Astrocyte of the spinal cord (primary cell): ENCODE data around the gene UBXN10.

Experiments used
- DNase-seq: peaks from one replicate; pipeline ENCODE4 v3.0.0; 2011; ENCODE audit warnings: low read depth, low spot score
- H3K4me3 ChIP-seq: 2 replicates; pipeline ENCODE4 v1.5.1; 2011; ENCODE audit warnings: low read depth, mild to moderate bottlenecking, low read length, moderate library complexity
- in situ Hi-C: cut with HindIII; loops from 2 replicates; pipeline ENCODE4 v1.10.0; 2017; ENCODE audit warnings: low sequenced_read_pairs
- TF ChIP-seq, protein P1 (sequence below): IDR thresholded peaks from 2 replicates; pipeline ENCODE4 v1.5.1; 2012; ENCODE audit warnings: low read depth, mild to moderate bottlenecking, low read length, inconsistent platforms

UBXN10 gene

GRCh38 chr1:20183035-20183434, 2.9 kb upstream of the UBXN10 start:
- in situ Hi-C loops, result no loop called here
- DNase-seq, result no peak
- TF ChIP-seq, protein P1, sequence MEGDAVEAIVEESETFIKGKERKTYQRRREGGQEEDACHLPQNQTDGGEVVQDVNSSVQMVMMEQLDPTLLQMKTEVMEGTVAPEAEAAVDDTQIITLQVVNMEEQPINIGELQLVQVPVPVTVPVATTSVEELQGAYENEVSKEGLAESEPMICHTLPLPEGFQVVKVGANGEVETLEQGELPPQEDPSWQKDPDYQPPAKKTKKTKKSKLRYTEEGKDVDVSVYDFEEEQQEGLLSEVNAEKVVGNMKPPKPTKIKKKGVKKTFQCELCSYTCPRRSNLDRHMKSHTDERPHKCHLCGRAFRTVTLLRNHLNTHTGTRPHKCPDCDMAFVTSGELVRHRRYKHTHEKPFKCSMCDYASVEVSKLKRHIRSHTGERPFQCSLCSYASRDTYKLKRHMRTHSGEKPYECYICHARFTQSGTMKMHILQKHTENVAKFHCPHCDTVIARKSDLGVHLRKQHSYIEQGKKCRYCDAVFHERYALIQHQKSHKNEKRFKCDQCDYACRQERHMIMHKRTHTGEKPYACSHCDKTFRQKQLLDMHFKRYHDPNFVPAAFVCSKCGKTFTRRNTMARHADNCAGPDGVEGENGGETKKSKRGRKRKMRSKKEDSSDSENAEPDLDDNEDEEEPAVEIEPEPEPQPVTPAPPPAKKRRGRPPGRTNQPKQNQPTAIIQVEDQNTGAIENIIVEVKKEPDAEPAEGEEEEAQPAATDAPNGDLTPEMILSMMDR, result no peak
- H3K4me3 ChIP-seq, result no peak overlapping the region

DNA sequence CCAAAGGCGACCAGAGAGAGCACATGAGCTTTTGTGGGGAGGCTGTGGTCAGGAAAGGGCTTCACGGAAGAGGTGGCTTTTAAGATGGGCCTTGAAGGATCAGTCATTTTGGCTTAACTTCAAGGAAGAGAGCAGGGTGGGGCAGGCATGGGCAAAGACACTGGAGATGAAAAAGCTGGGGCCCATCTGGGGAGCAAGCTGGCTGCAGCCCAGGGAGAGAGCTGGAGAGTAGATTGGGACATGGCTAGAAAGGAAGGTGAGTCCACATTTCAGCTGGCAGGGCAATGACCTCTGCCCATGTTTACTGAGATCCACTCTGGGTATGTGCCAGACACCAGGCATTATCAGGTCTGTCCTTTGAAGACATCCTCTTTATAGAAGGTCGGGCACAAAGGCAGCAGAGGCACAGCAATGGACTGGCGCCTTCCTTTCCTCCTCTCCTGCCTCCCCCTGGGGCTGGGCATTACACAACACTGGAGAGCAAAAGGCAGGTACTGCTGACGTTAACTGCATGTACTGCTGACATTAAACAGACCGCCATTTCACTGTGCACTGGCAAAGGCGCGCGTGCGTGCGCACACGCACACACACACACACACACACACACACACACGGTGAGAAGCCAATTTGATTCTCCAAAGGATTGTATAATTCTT, 2.2 kb upstream of the UBXN10 start:
- in situ Hi-C loops, result no loop called here
- no peak for DNase-seq
- no peak overlapping the region for H3K4me3 ChIP-seq
- TF ChIP-seq, protein P1, result no peak

DNA sequence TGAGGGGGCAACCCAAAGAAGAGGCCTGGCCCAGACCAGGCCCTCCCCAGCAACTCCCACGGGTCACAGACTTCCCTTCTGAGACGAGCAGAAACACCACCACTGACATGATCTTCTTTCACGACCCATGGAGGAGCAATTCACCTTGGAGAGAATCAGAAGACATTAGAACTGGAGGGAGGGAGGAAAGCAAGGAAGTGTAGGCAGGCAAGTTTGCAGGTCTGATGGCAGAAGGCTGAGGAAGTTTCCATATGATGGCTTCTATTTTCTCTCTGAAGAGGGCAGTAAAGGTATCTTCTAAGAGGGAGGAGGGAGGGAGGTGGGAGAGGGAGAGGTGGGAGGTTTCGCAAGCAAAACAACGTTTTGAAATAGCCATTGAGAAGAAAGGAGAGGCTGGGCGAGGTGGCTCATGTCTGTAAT, 1.4 kb upstream of the UBXN10 start:
- in situ Hi-C loops, result no loop called here
- no peak overlapping the region for H3K4me3 ChIP-seq
- TF ChIP-seq, protein P1, result no peak
- DNase-seq, result no peak

DNA sequence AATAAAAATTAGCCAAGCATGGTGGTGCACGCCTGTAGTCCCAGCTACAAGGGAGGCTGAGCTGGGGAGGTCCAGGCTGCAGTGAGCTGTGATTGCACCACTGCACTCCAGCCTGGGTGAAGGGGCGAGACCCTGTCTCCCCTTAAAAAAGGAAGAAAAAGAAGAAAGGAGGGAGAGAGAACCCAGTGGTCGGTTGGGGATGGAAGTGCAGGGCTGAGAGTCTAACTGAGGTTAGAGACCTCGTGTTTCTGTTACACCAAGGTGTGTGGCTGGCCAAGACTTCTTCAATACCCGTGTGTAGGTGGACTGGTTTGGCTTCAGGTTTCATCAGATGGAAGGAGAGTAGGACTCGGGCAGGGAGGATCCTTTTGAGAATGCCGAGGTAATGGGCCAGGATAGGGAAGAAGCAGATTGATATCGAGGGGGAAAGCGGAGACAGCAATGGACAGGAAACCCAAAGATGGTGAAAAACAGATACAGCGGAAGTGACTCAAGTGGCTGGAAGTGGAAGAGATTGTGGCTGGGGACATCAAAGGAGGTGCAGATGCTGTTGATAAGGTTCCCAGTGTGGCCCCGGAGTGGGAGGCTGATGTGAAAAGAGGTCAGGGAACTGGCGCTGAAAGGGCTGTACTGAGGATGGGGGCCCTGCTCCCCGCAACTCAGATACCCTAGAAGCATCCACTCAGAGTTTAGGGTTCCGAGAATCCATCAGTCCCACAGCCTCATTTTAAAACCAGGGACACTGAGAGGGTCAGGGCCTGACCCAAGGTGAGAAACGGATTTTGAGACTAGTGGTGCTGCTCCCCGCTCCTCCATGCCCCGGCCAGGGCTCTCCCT, 681 bp upstream of the UBXN10 start:
- in situ Hi-C loops, result no loop called here
- DNase-seq, result no peak
- H3K4me3 ChIP-seq, result no peak overlapping the region

GRCh38 chr1:20187103-20187812, 1.4 kb downstream of the UBXN10 start:
- DNase-seq, result no peak
- in situ Hi-C loops, result no loop called here
- H3K4me3 ChIP-seq, result no peak overlapping the region
- TF ChIP-seq, protein P1, result no peak

More for the DNA sequence above, 681 bp upstream of the UBXN10 start:
- TF ChIP-seq, protein P1, result no peak

DNA sequence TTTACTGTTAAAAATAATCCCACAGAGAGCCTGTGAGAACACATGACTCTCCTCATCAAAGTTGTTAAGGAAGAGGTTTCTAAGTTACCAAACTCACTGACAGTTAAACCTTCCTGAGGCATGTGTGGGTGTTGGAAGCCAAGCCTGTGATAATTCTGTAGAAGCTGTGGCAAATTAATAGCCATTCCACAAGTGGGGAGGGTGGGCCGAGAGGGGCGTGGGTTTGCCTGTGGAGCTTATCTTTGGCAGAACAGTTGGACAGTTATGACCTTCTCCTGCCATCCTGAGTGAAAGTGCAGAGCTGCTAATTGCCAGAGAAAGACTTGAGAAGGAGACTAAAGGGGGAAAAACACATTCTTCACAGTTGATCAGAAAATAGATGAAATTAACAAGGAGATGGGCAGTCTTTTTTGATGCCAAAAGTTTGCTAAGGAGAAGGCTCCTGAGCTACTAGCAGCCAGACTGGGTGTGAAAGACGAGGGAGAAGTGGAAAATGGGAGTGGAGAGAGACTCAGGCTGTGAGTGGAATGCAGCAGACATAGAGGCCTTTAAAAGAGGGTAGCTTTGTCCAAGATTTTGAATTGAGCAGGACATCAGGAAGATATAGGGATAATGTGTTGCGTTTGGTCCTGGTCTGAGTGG, 2.0 kb downstream of the UBXN10 start:
- in situ Hi-C loops, result no loop called here
- TF ChIP-seq, protein P1, result no peak
- no peak overlapping the region for H3K4me3 ChIP-seq
- DNase-seq, result no peak
